GM20431 (cell line): ENCODE measurements around the gene DAAM1.

ENCODE experiments used
- in situ Hi-C: fragments of 300-500 bp; cut with MseI, MboI; formaldehyde crosslinking; loops from one replicate; pipeline ENCODE4 v1.15.0; 2020; ENCODE audit warnings: low sequenced_read_pairs; ENCODE audit not compliant: unreplicated experiment

The DAAM1 gene

GRCh38 chr14:59188461-59189090 is at the start of gene DAAM1:
Gene DAAM1, plus strand, starts transcription at chr14:59188667. Its CDS starts 74,811 bp downstream, at chr14:59263478.
- in situ Hi-C loops = no loop called here

- in situ Hi-C loops = no loop called here
These were observed 49.1 kb upstream of the DAAM1 start for GRCh38 chr14:59139324-59139723.

- in situ Hi-C loops = no loop called here
These were observed 48.2 kb upstream of the DAAM1 start for GRCh38 chr14:59140106-59140843.

- in situ Hi-C loops = no loop called here
These were observed 42.0 kb upstream of the DAAM1 start for GRCh38 chr14:59146484-59146883.

- in situ Hi-C loops = no loop called here
These were observed 41.5 kb upstream of the DAAM1 start for GRCh38 chr14:59147007-59147406.

- in situ Hi-C loops = no loop called here
These were observed 40.0 kb upstream of the DAAM1 start for GRCh38 chr14:59148334-59148900.

- in situ Hi-C loops = no loop called here
These were observed 37.5 kb upstream of the DAAM1 start for GRCh38 chr14:59150990-59151389.

- in situ Hi-C loops = no loop called here
These were observed 34.1 kb upstream of the DAAM1 start for GRCh38 chr14:59154373-59154772.

GRCh38 chr14:59155886-59156285 is 32.6 kb upstream of the DAAM1 start:
- in situ Hi-C loops = no loop called here

- in situ Hi-C loops = no loop called here
These were observed 29.3 kb upstream of the DAAM1 start for GRCh38 chr14:59159169-59159568.

GRCh38 chr14:59160506-59160905 is 28.0 kb upstream of the DAAM1 start:
- in situ Hi-C loops = no loop called here

GRCh38 chr14:59161561-59162175 is 26.8 kb upstream of the DAAM1 start:
- in situ Hi-C loops = no loop called here

- in situ Hi-C loops = no loop called here
These were observed 22.2 kb upstream of the DAAM1 start for GRCh38 chr14:59166258-59166657.

- in situ Hi-C loops = no loop called here
These were observed 13.1 kb upstream of the DAAM1 start for GRCh38 chr14:59175404-59175803.

- in situ Hi-C loops = no loop called here
These were observed 11.7 kb upstream of the DAAM1 start for GRCh38 chr14:59176765-59177164.

GRCh38 chr14:59177262-59177661 is 11.2 kb upstream of the DAAM1 start:
- in situ Hi-C loops = no loop called here

- in situ Hi-C loops = no loop called here
These were observed 6.7 kb upstream of the DAAM1 start for GRCh38 chr14:59181791-59182190.

GRCh38 chr14:59182641-59183040 is 5.8 kb upstream of the DAAM1 start:
- in situ Hi-C loops = no loop called here

GRCh38 chr14:59183150-59183549 is 5.3 kb upstream of the DAAM1 start:
- in situ Hi-C loops = no loop called here

- in situ Hi-C loops = no loop called here
These were observed 4.1 kb upstream of the DAAM1 start for GRCh38 chr14:59184396-59184795.

GRCh38 chr14:59185676-59186075 is 2.8 kb upstream of the DAAM1 start:
- in situ Hi-C loops = no loop called here
